Urinary bladder (tissue), 2 donors: Measurements from ENCODE around the gene RASSF9. TPM values are rescaled to one million over a fixed set of nuclear protein-coding genes. Genes with fewer than 3 reads are reported as not detected.

Experiments
- polyA plus RNA-seq: library from polyadenylated mRNA; stranded (reverse); fragments of 200-250 nt; gene quantifications from one replicate; pipeline ENCODE4 v1.2.3, GENCODE V29; 2013
- total RNA-seq: library from RNA; depleted of rRNA; stranded (reverse); fragments of >200 nt; gene quantifications from one replicate; pipeline ENCODE4 v1.2.3, GENCODE V29; 2014
- donor health status: healthy.

RASSF9 gene
- total and polyA plus RNA-seq, 2 donors, result 0.92 to 10.4 TPM

Other genes with a start within 250 kb of the RASSF9 start
- 27.4 TPM for gene NTS, start 37.9 kb upstream of the RASSF9 start, total RNA-seq
- gene NTS, start 37.9 kb upstream of the RASSF9 start, polyA plus RNA-seq, result 0.41 TPM